ENCODE results near the gene QSOX2.

QSOX2 gene

GRCh38 chr9:136222906-136223285, 22.7 kb downstream of the QSOX2 start:
- DNase-seq (ENCODE audit: low spot score): no peak

GRCh38 chr9:136222166-136222905, 23.3 kb downstream of the QSOX2 start:
- no peak for DNase-seq (ENCODE audit: low spot score)

- DNase-seq (ENCODE audit: low spot score): no peak
Measured at GRCh38 chr9:136220017-136220729, 25.4 kb downstream of the QSOX2 start.

GRCh38 chr9:136219276-136219675, 26.3 kb downstream of the QSOX2 start:
- DNase-seq (ENCODE audit: low spot score): no peak

- no peak for DNase-seq (ENCODE audit: low spot score)
Measured at GRCh38 chr9:136218673-136219072, 26.9 kb downstream of the QSOX2 start.

GRCh38 chr9:136218271-136218670, 27.3 kb downstream of the QSOX2 start:
- no peak for DNase-seq (ENCODE audit: low spot score)

GRCh38 chr9:136216541-136217244, 28.9 kb downstream of the QSOX2 start:
- no peak for DNase-seq (ENCODE audit: low spot score)

GRCh38 chr9:136213733-136214132, 31.9 kb downstream of the QSOX2 start:
- DNase-seq (ENCODE audit: low spot score): no peak

- no peak for DNase-seq (ENCODE audit: low spot score)
Measured at GRCh38 chr9:136212345-136212950, 33.2 kb downstream of the QSOX2 start.

- no peak for DNase-seq (ENCODE audit: low spot score)
Measured at GRCh38 chr9:136211441-136212344, 33.9 kb downstream of the QSOX2 start.

- no peak for DNase-seq (ENCODE audit: low spot score)
Measured at GRCh38 chr9:136211006-136211405, 34.6 kb downstream of the QSOX2 start.

- no peak for DNase-seq (ENCODE audit: low spot score)
Measured at GRCh38 chr9:136210276-136210675, 35.3 kb downstream of the QSOX2 start.

- DNase-seq (ENCODE audit: low spot score): no peak
Measured at GRCh38 chr9:136209786-136210185, 35.8 kb downstream of the QSOX2 start.

- DNase-seq (ENCODE audit: low spot score): no peak
Measured at GRCh38 chr9:136209232-136209631, 36.4 kb downstream of the QSOX2 start.

- no peak for DNase-seq (ENCODE audit: low spot score)
Measured at GRCh38 chr9:136208675-136209074, 36.9 kb downstream of the QSOX2 start.

GRCh38 chr9:136207616-136208015, 38.0 kb downstream of the QSOX2 start:
- no peak for DNase-seq (ENCODE audit: low spot score)

- no peak for DNase-seq (ENCODE audit: low spot score)
Measured at GRCh38 chr9:136206602-136207275, 38.9 kb downstream of the QSOX2 start.

GRCh38 chr9:136205707-136205992, 40.0 kb downstream of the QSOX2 start:
- no peak for DNase-seq (ENCODE audit: low spot score)

GRCh38 chr9:136204838-136205706, 40.5 kb downstream of the QSOX2 start, which contains the start of gene LHX3:
LHX3 (minus strand) TSS chr9:136205128; CDS start chr9:136205012, 116 bp downstream.
- no peak for DNase-seq (ENCODE audit: low spot score)
